ENCODE results near the gene CYTH3.

CYTH3 gene

DNA sequence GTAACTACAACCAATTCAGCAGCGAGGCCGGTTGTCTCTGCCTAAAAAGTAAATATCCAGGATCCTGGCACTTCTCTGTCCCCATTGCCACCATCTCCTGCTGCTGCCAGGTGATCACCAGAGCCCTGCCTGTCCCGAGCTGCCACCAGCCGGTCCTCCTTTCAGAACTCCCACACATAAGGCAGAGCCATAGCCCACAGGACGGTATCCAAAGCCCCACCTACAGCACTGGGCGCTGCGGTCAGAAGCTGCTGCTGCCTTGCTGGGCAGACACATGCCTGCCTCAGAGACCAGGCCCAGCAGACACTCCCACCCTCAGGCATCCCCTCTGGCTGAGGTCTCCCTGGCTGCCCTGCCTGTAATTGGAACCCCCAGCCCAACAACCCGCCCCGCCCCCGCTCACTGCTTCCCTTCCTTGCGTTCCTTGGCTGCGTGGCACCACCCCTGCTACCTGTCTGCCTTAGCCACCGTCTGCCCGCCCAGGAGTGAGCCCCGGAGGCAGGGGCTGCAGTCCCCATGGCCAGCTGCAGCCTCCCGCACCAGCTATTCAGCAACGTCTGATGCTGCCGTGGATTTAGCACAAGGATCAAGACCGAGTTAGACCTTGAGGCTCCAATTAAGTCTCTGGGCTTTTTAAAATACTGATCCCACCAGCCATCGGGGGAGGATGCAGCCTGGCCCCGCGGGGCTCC is 100.7 kb downstream of the CYTH3 start:
- H3K27me3 ChIP-seq (ENCODE audit: insufficient read depth, poor library complexity, severe bottlenecking), result no peaks in the 10 kb centered on the region
- no peak overlapping the region for H3K27ac ChIP-seq (ENCODE audit: poor library complexity, severe bottlenecking)
- H3K4me3 ChIP-seq (ENCODE audit: severe bottlenecking), result no peak overlapping the region
- ATAC-seq (ENCODE audit: low read depth) (no peak), DNase-seq (ENCODE audit: low spot score) (no peak)
- peaks cover 11% of the 10 kb centered on the region for H3K4me1 ChIP-seq (ENCODE audit: insufficient read depth, poor library complexity, severe bottlenecking)
- no peaks in the 10 kb centered on the region for H3K9me3 ChIP-seq (ENCODE audit: severe bottlenecking)
- H3K36me3 ChIP-seq (ENCODE audit: low read depth), result peaks cover 52% of the 10 kb centered on the region
- TF ChIP-seq CTCF (IDR thresholded peaks at IDR 0.05; ENCODE audit: poor library complexity, severe bottlenecking), result no peak

- DNase-seq (ENCODE audit: low spot score) (no peak), ATAC-seq (ENCODE audit: low read depth) (no peak)
- Histone ChIP-seq H3K4me1 (ENCODE audit: insufficient read depth, poor library complexity, severe bottlenecking) (peaks cover 4% of the 10 kb centered on the region), H3K4me3 (ENCODE audit: severe bottlenecking) (no peak overlapping the region), H3K36me3 (ENCODE audit: low read depth) (peaks cover 46% of the 10 kb centered on the region), H3K27ac (ENCODE audit: poor library complexity, severe bottlenecking) (no peak overlapping the region), H3K9me3 (ENCODE audit: severe bottlenecking) (no peaks in the 10 kb centered on the region), H3K27me3 (ENCODE audit: insufficient read depth, poor library complexity, severe bottlenecking) (no peaks in the 10 kb centered on the region)
- no peak for TF ChIP-seq CTCF (IDR thresholded peaks at IDR 0.05; ENCODE audit: poor library complexity, severe bottlenecking)
These were observed 101.6 kb downstream of the CYTH3 start for GRCh38 chr7:6170571-6171531.

DNA sequence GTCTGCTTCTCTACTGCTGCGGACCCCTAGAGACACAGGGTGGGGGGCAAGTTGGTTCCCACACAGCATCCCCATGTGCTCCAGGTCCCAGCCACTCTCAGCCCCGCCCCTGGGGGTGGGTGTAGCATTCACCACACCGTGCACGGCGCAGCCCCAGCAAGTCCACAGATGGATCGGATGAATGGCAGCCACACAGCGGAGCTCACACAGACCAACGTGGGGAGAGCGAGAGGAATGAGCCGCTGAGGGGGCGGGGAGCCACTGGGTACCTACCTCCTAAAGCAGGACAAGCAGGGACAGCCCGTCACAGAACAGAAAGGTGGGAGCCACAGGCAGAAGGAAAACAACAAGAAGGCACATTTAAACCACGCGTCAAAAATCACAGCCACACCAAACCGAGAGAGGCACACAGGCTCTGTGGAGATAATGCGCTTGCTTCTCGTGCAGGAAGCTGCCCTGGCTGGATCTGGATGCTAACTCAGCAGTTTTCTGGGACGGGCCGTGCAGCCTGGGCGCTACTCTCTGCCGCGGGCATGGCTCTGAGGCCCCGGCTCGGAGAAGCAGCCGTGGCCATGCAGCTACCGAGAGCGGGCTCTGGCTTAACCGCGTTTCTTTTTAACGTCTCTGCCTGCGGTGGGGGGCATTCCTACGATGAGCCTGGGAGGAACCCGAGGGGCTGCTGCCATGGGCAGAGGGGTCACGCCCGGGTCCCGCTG is 102.5 kb downstream of the CYTH3 start:
- no peak for DNase-seq (ENCODE audit: low spot score)
- Histone ChIP-seq H3K9me3 (ENCODE audit: severe bottlenecking) (no peaks in the 10 kb centered on the region), H3K36me3 (ENCODE audit: low read depth) (peaks cover 46% of the 10 kb centered on the region), H3K4me1 (ENCODE audit: insufficient read depth, poor library complexity, severe bottlenecking) (no peaks in the 10 kb centered on the region), H3K27ac (ENCODE audit: poor library complexity, severe bottlenecking) (no peak overlapping the region), H3K27me3 (ENCODE audit: insufficient read depth, poor library complexity, severe bottlenecking) (no peaks in the 10 kb centered on the region), H3K4me3 (ENCODE audit: severe bottlenecking) (no peak overlapping the region)
- ATAC-seq (ENCODE audit: low read depth), result no peak
- TF ChIP-seq CTCF (IDR thresholded peaks at IDR 0.05; ENCODE audit: poor library complexity, severe bottlenecking), result no peak

DNA sequence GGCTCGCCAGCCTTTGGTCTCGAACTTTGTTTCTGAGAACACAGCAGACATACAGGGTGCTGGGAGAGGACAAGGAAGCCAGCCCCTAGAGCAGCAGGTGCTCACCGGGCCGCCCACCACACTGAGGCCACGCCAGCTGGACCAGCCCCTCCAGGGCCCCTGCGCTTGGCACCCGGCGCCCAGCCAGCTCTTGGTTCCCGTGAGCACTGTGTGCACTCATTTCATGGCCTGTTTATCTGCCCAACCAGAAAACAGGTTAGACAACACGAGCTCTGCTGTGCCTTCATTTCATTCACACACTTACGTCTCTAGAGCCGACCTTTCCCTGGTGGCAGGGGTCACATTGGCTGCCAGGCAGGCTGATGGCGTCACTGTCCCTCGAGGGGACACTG is 104.0 kb downstream of the CYTH3 start:
- Histone ChIP-seq H3K27ac (ENCODE audit: poor library complexity, severe bottlenecking) (no peak overlapping the region), H3K27me3 (ENCODE audit: insufficient read depth, poor library complexity, severe bottlenecking) (no peaks in the 10 kb centered on the region), H3K4me3 (ENCODE audit: severe bottlenecking) (no peak overlapping the region), H3K9me3 (ENCODE audit: severe bottlenecking) (no peaks in the 10 kb centered on the region), H3K4me1 (ENCODE audit: insufficient read depth, poor library complexity, severe bottlenecking) (no peaks in the 10 kb centered on the region), H3K36me3 (ENCODE audit: low read depth) (peaks cover 53% of the 10 kb centered on the region)
- TF ChIP-seq CTCF (IDR thresholded peaks at IDR 0.05; ENCODE audit: poor library complexity, severe bottlenecking), result no peak
- no peak for ATAC-seq (ENCODE audit: low read depth)
- DNase-seq (ENCODE audit: low spot score), result no peak

All from RWPE2 (cell line).